SKM-1 treated with dmso at 0.1 percent for 144 hours (cell line): Measurements from ENCODE around the gene KCND3.

Source experiments
- DNase-seq: peaks from one replicate; lab custom pipeline; 2025; ENCODE audit not compliant: unreplicated experiment; lab: John Stamatoyannopoulos, UW

KCND3 gene

DNA sequence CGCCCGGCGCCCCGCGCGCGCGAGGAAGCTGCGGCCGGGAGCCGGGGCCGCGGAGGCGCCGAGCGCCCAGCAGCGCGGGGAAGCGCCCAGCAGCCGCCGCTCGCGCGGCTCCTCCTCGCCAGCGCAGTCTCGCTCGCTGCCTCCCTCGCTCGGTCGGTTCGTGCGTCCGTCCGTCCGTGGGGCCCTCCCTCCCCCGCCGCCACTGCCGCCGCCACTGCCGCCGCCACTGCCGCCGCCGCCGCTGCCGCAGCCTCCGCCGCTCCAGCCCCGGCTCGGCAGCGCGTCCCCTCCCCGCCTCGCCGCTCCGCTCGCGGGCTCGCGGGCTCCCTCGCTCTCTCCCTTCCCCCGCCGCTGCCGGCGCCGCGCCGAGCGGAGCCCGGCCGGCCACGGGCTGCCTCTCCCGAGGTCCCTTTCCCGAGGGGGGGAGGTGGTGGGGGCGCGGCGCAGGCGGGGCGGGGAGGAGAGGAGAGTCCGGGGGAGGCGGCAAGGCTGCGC lies at the start of gene KCND3:
TSS of gene KCND3 (minus strand) at position 138 of the 495 bp plus-strand sequence.
- DNase-seq, result no peak

- DNase-seq, result no peak
Observed at GRCh38 chr1:112034277-112034676, 44.8 kb upstream of the KCND3 start.

- DNase-seq, result no peak
Observed at GRCh38 chr1:112033439-112034120, 44.1 kb upstream of the KCND3 start.

DNA sequence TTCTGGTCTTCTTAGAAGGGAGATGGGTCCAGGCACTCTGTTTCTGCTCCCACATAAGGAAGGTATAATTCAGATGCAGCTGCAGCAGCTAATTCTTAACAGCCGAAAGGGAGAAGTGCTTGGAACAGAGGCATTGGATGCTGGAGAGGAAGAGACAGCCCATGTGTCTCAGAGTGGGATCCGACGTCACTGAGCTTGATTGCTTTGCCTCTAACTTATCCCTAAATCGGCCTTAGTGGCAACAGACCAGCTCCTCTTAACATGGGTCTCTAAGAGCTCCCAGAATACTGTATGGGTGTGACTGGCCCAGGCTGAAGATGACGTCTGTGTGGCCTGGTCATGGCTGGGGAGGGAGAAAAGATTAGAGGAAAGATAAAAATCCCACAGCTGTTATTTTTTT lies 40.7 kb upstream of the KCND3 start:
- no peak for DNase-seq

GRCh38 chr1:112027696-112028095 lies 38.2 kb upstream of the KCND3 start:
- no peak for DNase-seq

DNA sequence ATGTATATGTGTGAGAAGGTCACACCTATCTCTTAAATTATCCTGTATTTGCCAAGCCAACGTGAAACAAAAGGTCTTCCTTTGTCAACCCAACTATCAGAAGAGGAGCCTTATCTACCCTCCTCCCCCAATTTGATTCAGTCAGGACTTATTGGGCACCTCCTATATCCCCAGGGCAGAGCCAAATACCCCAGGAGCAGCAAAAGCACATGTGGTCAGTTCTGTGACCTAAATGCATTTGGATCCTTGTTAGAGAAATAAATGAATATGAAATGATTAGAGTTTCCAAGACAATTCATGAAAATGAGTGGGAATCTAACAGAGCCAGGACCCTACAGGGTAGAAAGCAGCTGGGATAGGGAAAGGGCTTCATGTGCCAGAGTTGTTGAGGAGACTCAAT lies 37.0 kb upstream of the KCND3 start:
- no peak for DNase-seq

DNA sequence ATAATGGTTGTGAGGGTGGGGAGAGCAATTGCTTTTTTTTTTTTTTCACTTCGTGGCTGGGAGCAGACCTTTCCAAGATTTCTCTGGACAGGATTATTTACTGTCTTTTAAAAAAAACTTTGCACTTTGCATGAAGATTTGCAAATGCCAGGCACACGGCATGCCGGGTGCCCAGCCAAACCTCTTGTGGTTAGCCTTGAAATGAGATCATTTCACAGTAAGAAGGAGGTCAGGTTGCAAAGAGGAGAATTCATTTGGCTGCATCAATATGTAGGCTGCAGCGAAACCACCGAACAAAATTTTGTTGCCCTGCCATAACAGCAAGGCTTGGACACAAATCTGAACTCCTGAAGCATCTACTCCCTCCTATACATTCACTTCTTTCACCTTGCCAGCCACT lies 36.5 kb upstream of the KCND3 start:
- no peak for DNase-seq

- DNase-seq, result no peak
Observed at GRCh38 chr1:112021263-112021662, 31.8 kb upstream of the KCND3 start.

DNA sequence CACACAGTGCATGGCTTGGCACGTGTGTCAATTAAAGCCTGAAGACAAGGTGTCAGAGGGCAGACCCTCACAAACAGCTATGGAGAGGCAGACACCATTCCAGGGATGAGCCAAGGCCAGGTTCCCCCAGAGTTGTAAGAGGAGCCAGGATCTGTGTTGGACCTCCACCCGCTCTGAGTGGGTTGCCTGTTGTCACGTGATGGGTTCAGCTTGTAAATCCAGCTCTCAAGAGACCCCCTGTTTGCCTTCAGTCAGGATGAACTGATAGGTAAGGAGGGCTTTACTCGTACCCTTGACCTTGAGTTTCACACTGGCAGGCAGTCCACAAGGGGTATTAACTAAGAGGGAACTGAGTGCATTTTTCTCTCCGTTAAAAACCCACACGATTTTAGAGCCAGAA lies 27.7 kb upstream of the KCND3 start:
- no peak for DNase-seq

- no peak for DNase-seq
Observed at GRCh38 chr1:112012823-112013222, 23.4 kb upstream of the KCND3 start.

DNA sequence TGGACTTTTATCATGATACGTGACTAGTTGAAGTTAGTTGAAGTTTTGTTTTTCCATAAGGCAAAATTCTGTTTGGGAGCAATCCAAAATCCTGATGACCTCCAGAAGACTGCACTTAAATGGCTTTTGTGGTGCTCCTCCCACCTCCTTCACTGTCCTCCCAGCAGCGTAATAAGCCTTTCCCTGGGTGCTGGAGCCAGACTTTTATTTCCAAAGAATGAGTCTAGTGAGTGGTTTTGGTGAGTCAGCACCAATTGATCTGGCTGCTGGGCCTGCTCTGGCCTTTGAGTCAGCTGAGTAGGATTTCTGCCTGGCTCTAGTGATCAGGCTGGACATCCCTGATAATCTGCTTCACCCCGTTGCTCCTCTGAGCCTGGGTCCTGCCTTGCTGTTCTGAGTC lies 21.7 kb upstream of the KCND3 start:
- no peak for DNase-seq

- no peak for DNase-seq
Observed at GRCh38 chr1:112007169-112007568, 17.7 kb upstream of the KCND3 start.

- DNase-seq, result no peak
Observed at GRCh38 chr1:112006416-112007025, 17.1 kb upstream of the KCND3 start.

GRCh38 chr1:112004076-112004475 lies 14.6 kb upstream of the KCND3 start:
- no peak for DNase-seq

DNA sequence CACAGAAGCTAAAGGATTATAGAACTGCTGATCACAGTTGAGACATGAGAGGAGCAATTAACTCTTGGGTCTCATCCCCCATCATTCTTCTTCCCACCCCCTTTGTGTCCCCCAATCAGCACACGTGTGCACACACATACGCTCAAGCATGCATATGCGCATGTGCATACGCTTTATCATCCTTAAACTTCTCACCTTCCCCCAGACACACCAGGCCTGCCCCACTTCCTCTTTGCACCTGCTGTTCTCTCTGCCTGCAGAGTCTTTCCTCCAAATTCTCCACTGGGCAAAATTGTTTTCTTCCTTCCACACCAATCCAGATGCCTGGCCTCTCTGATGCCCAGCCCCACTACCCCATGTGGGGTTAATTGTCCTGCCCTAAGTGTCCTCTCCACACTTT lies 13.0 kb upstream of the KCND3 start:
- DNase-seq, result no peak

DNA sequence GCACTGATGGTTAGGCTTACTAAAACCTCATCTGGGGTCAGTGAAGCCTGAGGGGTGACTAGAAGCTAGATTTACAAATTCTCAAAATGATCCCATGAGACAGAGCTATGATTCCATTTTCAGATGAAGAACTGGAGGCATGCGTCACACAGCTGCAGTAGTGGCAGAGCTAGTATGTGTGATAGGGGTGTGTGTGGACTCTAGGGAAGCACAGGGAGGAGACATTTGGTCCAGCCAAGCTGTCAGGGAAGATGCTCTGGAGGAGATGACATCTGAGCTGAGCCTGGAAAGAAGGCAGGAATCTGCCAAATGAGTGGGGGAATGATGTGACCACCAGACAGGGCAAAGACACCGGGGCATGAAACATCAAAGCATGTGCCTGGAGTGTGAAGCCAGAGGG lies 12.0 kb upstream of the KCND3 start:
- no peak for DNase-seq

GRCh38 chr1:112000048-112000447 lies 10.6 kb upstream of the KCND3 start:
- no peak for DNase-seq

- DNase-seq, result no peak
Observed at GRCh38 chr1:111998332-111998731, 8.9 kb upstream of the KCND3 start.

- DNase-seq, result no peak
Observed at GRCh38 chr1:111992476-111992875, 3.0 kb upstream of the KCND3 start.

GRCh38 chr1:111990878-111991718 lies 1.6 kb upstream of the KCND3 start:
- DNase-seq, result no peak

DNA sequence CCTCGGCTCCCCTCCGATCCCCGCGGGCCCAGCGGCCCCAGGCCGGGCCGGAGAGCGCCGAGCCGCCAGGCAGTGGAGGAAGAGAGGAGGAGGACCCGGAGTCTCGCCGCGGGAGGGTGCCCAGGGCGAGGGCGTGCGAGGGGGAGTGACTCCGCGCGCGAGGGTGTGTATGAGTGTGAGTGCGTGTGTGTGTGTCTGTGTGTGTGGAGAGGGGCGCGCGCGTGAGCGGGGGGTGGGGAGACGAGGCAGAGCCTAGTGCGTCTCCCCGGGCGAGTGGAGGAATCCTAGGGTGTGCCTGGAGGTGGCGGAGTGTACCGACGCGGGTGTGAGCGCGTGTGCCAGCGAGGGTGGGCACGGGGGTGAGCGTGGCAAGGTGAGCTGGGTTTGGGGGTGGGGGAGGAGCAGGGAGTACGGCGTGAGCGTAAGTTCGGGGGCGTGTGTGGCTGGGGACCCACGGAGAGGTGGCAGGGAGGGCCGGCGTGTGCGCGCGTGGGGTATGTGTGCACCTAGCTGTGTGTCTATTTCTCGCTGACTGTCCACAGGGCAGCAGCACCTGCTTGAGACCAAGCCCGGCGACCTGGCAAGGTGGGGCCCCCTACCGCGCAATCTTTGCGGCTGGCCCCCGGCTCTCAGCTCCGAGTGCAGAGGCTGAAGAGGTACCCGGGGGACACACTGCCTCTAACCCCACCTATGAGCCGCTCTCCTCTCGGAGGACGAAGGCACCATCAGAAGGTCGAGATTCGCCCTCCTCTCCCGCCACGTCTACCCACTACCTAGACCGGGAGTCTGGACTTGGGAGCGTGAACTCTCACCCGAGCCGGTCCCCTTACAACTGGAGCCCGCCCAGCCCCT lies 784 bp upstream of the KCND3 start:
- no peak for DNase-seq
